Measurements from ENCODE around the gene PRKAG2.

The PRKAG2 gene

DNA sequence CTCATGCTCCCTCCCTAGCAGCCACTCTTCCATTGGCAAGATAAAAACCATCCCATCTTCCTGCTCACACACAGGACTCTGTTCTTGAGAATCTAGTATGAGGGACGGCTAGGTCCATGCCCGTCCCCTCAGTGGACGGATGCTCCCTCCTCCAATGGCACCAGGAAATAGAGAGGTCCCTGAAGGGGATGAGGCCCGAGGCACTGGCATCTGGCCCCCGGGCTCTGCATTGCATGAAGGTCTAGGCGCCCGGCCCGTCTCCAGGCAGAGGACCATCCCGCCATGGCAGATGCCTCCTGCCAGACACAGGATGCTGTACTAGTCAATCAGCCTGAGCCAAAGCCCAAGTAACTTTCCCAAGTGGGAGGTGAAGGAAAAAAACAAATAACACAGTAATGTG, 15.0 kb downstream of the PRKAG2 start:
- no peak for DNase-seq
- TF ChIP-seq POLR2A (IDR thresholded peaks at IDR 0.05; ENCODE audit: low read length) (no peak), GATA1 (IDR thresholded peaks at IDR 0.05; ENCODE audit: low read depth, low read length) (no peak)

GRCh38 chr7:151860771-151861170, 16.1 kb downstream of the PRKAG2 start:
- DNase-seq = no peak
- TF ChIP-seq POLR2A (IDR thresholded peaks at IDR 0.05; ENCODE audit: low read length) = no peak
- TF ChIP-seq GATA1 (IDR thresholded peaks at IDR 0.05; ENCODE audit: low read depth, low read length) = no peak

DNA sequence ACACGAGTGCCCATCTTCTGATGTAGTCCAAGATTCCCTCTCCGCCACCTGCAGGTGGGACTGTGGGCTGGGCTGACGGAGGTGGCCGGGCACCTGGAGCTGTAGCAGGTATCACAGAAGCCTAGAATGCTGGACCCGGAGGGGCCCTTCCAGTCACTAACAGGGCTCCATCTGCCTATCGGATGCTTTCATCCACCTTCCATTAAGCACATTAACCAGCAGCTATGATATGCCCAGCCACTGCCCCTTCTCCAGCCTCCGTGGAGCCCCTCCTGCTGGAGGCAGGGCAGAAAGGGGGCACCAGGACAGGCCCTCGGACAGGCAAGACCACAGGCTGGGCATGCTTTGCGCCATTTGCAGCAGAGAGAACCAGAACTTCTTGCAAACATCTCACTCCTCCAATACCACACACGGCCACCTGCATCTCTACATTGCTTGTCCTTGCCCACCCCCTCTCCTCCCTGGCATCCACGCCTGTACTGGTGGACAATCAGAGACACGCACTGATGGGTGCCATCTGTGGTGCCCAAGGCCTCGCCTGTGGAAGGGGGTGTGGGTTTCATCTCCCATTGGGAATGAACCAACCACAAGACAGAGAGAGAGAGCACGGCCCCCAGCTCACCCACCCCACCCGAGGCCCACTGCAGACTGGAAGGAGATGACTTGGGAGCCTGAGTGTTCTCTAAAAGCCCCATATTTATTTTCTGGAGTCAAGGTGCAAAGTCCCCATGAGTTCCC, 16.8 kb downstream of the PRKAG2 start:
- DNase-seq = no peak
- TF ChIP-seq POLR2A (IDR thresholded peaks at IDR 0.05; ENCODE audit: low read length) (no peak), GATA1 (IDR thresholded peaks at IDR 0.05; ENCODE audit: low read depth, low read length) (no peak)

DNA sequence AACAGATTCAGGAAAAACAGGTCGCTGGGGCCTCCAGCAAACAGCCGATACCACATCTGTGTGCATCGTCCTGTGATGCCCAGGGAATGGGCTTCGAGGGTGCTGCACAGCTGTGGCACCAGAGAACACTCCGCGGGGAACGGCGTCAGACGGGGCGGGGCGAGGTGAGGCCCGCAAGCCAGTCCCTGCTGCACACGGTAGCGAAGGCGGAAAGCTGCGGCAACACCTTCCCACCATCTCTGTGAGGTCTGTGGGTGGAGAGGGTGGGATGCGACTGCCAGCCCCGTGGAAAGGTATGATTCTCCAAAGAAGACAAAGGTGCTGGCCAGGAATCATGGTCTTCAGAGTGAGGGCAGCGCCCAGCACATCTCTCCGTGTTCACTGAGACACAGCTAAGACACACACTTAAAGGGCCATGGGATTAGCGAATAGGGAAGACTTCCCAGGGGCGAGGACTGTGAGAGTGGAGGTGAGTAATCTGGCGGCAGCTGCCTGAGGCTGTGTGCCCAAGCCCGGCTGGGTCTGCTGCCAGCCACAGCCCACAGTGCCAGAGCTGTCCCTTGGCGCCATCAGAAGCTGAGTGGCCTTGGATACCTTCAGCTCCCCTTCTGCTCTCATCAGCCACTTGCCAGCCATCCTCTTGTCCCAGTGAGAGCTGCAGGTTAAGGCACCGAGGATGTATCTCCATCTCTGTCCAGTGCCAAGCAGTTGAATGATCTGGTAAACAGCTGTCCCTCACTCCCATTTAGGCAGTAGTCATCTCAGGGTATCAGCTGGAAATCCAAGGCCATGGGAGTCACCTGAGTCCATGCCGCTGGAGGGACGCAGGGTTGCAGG, 17.6 kb downstream of the PRKAG2 start:
- DNase-seq = no peak
- no peak for TF ChIP-seq GATA1 (IDR thresholded peaks at IDR 0.05; ENCODE audit: low read depth, low read length)

- DNase-seq = no peak
- no peak for TF ChIP-seq POLR2A (IDR thresholded peaks at IDR 0.05; ENCODE audit: low read length)
- no peak for TF ChIP-seq GATA1 (IDR thresholded peaks at IDR 0.05; ENCODE audit: low read depth, low read length)
These were observed 18.5 kb downstream of the PRKAG2 start for GRCh38 chr7:151858456-151858855.

DNA sequence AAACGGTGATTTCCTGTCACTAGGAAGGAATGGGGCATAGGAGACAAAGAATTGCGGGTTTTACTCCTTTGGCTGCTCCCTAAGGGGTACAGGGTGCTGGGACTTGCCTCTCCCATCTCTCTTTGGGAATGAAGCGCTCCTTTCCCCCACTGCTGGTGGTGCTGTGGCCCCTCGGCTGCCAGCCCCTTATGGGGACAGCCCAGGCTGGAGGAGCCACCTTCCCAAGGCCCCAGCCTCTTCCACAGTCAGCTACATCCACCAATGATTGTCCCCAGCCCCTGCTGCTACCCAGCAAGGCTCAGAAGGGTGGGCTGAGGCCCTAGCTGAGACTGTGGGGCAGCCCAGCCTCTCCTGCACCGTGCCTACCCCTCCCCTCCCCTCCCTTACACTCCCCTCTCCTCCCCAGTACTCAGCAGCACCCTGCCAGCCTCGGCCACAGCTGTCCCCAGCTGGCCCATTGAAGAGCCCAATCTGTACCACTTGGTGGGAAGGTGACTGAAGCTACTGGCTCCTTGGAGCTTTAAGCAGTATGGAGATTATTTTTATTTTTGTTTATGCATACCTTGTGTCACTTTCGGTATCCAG, 19.0 kb downstream of the PRKAG2 start:
- no peak for TF ChIP-seq POLR2A (IDR thresholded peaks at IDR 0.05; ENCODE audit: low read length)
- no peak for TF ChIP-seq GATA1 (IDR thresholded peaks at IDR 0.05; ENCODE audit: low read depth, low read length)
- no peak for DNase-seq

- TF ChIP-seq GATA1 (IDR thresholded peaks at IDR 0.05; ENCODE audit: low read depth, low read length) (no peak), POLR2A (IDR thresholded peaks at IDR 0.05; ENCODE audit: low read length) (no peak)
- no peak for DNase-seq
These were observed 19.5 kb downstream of the PRKAG2 start for GRCh38 chr7:151857412-151857811.

GRCh38 chr7:151856516-151856915, 20.4 kb downstream of the PRKAG2 start:
- DNase-seq = no peak
- TF ChIP-seq POLR2A (IDR thresholded peaks at IDR 0.05; ENCODE audit: low read length) = no peak
- TF ChIP-seq GATA1 (IDR thresholded peaks at IDR 0.05; ENCODE audit: low read depth, low read length) = no peak

- DNase-seq = no peak
- no peak for TF ChIP-seq GATA1 (IDR thresholded peaks at IDR 0.05; ENCODE audit: low read depth, low read length)
- TF ChIP-seq POLR2A (IDR thresholded peaks at IDR 0.05; ENCODE audit: low read length) = no peak
These were observed 20.8 kb downstream of the PRKAG2 start for GRCh38 chr7:151856098-151856497.

GRCh38 chr7:151854720-151855071, 22.2 kb downstream of the PRKAG2 start:
- TF ChIP-seq GATA1 (IDR thresholded peaks at IDR 0.05; ENCODE audit: low read depth, low read length) = no peak
- no peak for TF ChIP-seq POLR2A (IDR thresholded peaks at IDR 0.05; ENCODE audit: low read length)

GRCh38 chr7:151853896-151854719, 22.8 kb downstream of the PRKAG2 start:
- no peak for DNase-seq
- TF ChIP-seq POLR2A (IDR thresholded peaks at IDR 0.05; ENCODE audit: low read length) (no peak), GATA1 (IDR thresholded peaks at IDR 0.05; ENCODE audit: low read depth, low read length) (no peak)

More at GRCh38 chr7:151854720-151855071, 22.2 kb downstream of the PRKAG2 start:
- no peak for DNase-seq

GRCh38 chr7:151852486-151853396, 24.2 kb downstream of the PRKAG2 start:
- TF ChIP-seq POLR2A (IDR thresholded peaks at IDR 0.05; ENCODE audit: low read length) = no peak
- no peak for TF ChIP-seq GATA1 (IDR thresholded peaks at IDR 0.05; ENCODE audit: low read depth, low read length)
- no peak for DNase-seq

- DNase-seq = no peak
- TF ChIP-seq GATA1 (IDR thresholded peaks at IDR 0.05; ENCODE audit: low read depth, low read length) (no peak), POLR2A (IDR thresholded peaks at IDR 0.05; ENCODE audit: low read length) (no peak)
These were observed 25.1 kb downstream of the PRKAG2 start for GRCh38 chr7:151851782-151852181.
